HEK293T (cell line): ENCODE results near the gene TEKT5.

Source experiments
- CTCF ChIA-PET: fragments of 350-600 bp; formaldehyde crosslinking; extraction: SDS; loops from one replicate; lab custom pipeline; 2021; ENCODE audit warnings: antibody characterized with exemption, inconsistent platforms; lab: Yijun Ruan, JAX
- POLR2A ChIA-PET: fragments of 350-600 bp; formaldehyde crosslinking; extraction: SDS; loops from one replicate; lab custom pipeline; 2020; ENCODE audit warnings: antibody characterized with exemption, inconsistent platforms; lab: Yijun Ruan, JAX
- DNase-seq: peaks from one replicate; pipeline ENCODE4 v3.0.0; 2012; ENCODE audit warnings: mixed read lengths; ENCODE audit errors: extremely low spot score
- ARNT ChIP-seq: fragments of 450-650 bp; IDR thresholded peaks from 2 replicates; pipeline ENCODE4 v1.6.1; 2017; ENCODE audit warnings: mild to moderate bottlenecking
- BHLHE40 ChIP-seq: fragments of 450-650 bp; IDR thresholded peaks from 2 replicates; pipeline ENCODE4 v1.6.1; 2016; ENCODE audit warnings: mild to moderate bottlenecking, moderate library complexity, borderline replicate concordance
- CTBP1 ChIP-seq: fragments of 450-650 bp; IDR thresholded peaks from 2 replicates; pipeline ENCODE4 v1.6.1; 2016; ENCODE audit warnings: borderline replicate concordance
- ELF4 ChIP-seq: fragments of 450-650 bp; IDR thresholded peaks from 2 replicates; pipeline ENCODE4 v1.6.1; 2017; ENCODE audit warnings: antibody characterized with exemption
- FOXA1 ChIP-seq: fragments of 450-650 bp; IDR thresholded peaks from 2 replicates; pipeline ENCODE4 v1.6.1; 2016; ENCODE audit warnings: mild to moderate bottlenecking
- FOXK2 ChIP-seq: fragments of 450-650 bp; IDR thresholded peaks from 2 replicates; pipeline ENCODE4 v1.6.1; 2016; ENCODE audit warnings: mild to moderate bottlenecking
- FOXM1 ChIP-seq: fragments of 450-650 bp; IDR thresholded peaks from 2 replicates; pipeline ENCODE4 v1.6.1; 2017; ENCODE audit warnings: mild to moderate bottlenecking, borderline replicate concordance
- HDGF ChIP-seq: fragments of 450-650 bp; IDR thresholded peaks from 2 replicates; pipeline ENCODE4 v1.6.1; 2017; ENCODE audit warnings: antibody characterized with exemption, borderline replicate concordance
- L3MBTL2 ChIP-seq: fragments of 450-650 bp; conservative IDR thresholded peaks from 2 replicates; pipeline ENCODE4 v1.6.1; 2016; ENCODE audit warnings: mild to moderate bottlenecking
- LEF1 ChIP-seq: fragments of 450-650 bp; IDR thresholded peaks from 2 replicates; pipeline ENCODE4 v1.6.1; 2017; ENCODE audit warnings: mild to moderate bottlenecking, borderline replicate concordance
- NFRKB ChIP-seq: fragments of 450-650 bp; IDR thresholded peaks from 2 replicates; pipeline ENCODE4 v1.6.1; 2016; ENCODE audit warnings: mild to moderate bottlenecking, moderate library complexity
- PKNOX1 ChIP-seq: fragments of 450-650 bp; IDR thresholded peaks from 2 replicates; pipeline ENCODE4 v1.6.1; 2016
- SP1 ChIP-seq: fragments of 450-650 bp; IDR thresholded peaks from 2 replicates; pipeline ENCODE4 v1.6.1; 2017
- SUZ12 ChIP-seq: fragments of 450-650 bp; IDR thresholded peaks from 2 replicates; pipeline ENCODE4 v1.6.1; 2016; ENCODE audit warnings: mild to moderate bottlenecking
- TARDBP ChIP-seq: fragments of 450-650 bp; IDR thresholded peaks from 2 replicates; pipeline ENCODE4 v1.6.1; 2016
- ZNF384 ChIP-seq: fragments of 450-650 bp; IDR thresholded peaks from 2 replicates; pipeline ENCODE4 v1.6.1; 2016

TEKT5 gene

GRCh38 chr16:10728003-10728887 lies 33.5 kb upstream of the TEKT5 start:
- POLR2A ChIA-PET, result no interaction called here
- CTCF ChIA-PET, result no interaction called here
- DNase-seq, result no peak
- TF ChIP-seq SUZ12 (no peak), PKNOX1 (no peak), L3MBTL2 (no peak), FOXM1 (no peak), HDGF (no peak), CTBP1 (no peak), ELF4 (no peak), LEF1 (no peak), TARDBP (no peak), BHLHE40 (no peak), ZNF384 (no peak), FOXA1 (no peak), SP1 (no peak), ARNT (no peak), NFRKB (no peak), FOXK2 (no peak)

GRCh38 chr16:10708969-10709368 lies 14.2 kb upstream of the TEKT5 start:
- DNase-seq, result no peak
- ChIA-PET CTCF (no interaction called here), POLR2A (no interaction called here)
- TF ChIP-seq ELF4 (no peak), SUZ12 (no peak), ZNF384 (no peak), L3MBTL2 (no peak), PKNOX1 (no peak), TARDBP (no peak), FOXM1 (no peak), FOXA1 (no peak), BHLHE40 (no peak), ARNT (no peak), SP1 (no peak), HDGF (no peak), CTBP1 (no peak), NFRKB (no peak), LEF1 (no peak), FOXK2 (no peak)

GRCh38 chr16:10699756-10700155 lies 5.0 kb upstream of the TEKT5 start:
- CTCF ChIA-PET, result no interaction called here
- no peak for TF ChIP-seq FOXA1
- no peak for TF ChIP-seq ZNF384
- no peak for TF ChIP-seq ARNT
- no peak for TF ChIP-seq FOXM1
- TF ChIP-seq BHLHE40, result no peak
- no peak for TF ChIP-seq SUZ12
- no peak for TF ChIP-seq SP1
- TF ChIP-seq TARDBP, result no peak
- TF ChIP-seq PKNOX1, result no peak
- no peak for TF ChIP-seq CTBP1
- TF ChIP-seq L3MBTL2, result no peak
- no peak for TF ChIP-seq ELF4
- TF ChIP-seq HDGF, result no peak
- DNase-seq, result no peak
- POLR2A ChIA-PET, result no interaction called here

GRCh38 chr16:10694306-10694705 lies 424 bp downstream of the TEKT5 start:
- TF ChIP-seq FOXM1, result no peak
- ChIA-PET POLR2A (no interaction called here), CTCF (no interaction called here)
- no peak for DNase-seq

- ChIA-PET POLR2A (no interaction called here), CTCF (interaction anchor here (0.5 kb wide), 1 partner anchor 54 kb away, joined by 3 read pairs; no protein-coding TSS in a partner anchor)
- TF ChIP-seq HDGF (no peak), SUZ12 (no peak), L3MBTL2 (no peak), BHLHE40 (no peak), ARNT (no peak), NFRKB (no peak), ELF4 (no peak), ZNF384 (no peak), TARDBP (no peak), FOXA1 (no peak), LEF1 (no peak), FOXK2 (no peak), PKNOX1 (no peak), CTBP1 (no peak), FOXM1 (no peak), SP1 (no peak)
- no peak for DNase-seq
Observed at GRCh38 chr16:10693889-10694288, 841 bp downstream of the TEKT5 start.
